K562 (cell line): Measurements from ENCODE around the gene ACO2. TPM values are rescaled to one million over a fixed set of nuclear protein-coding genes. Genes with fewer than 3 reads are reported as not detected.

Experiments
- CTCF ChIP-seq, 3 experiments: IDR thresholded peaks in 2 of 3; conservative IDR thresholded peaks in 1 of 3; 2 replicates each; pipeline ENCODE4 v1.5.1; 2011 to 2012; ENCODE audit warnings: low read length in 3 of 3, mild to moderate bottlenecking in 3 of 3, control low read depth in 2 of 3, improper control_type of control experiment in 1 of 3, inconsistent platforms in 1 of 3, low read depth in 1 of 3, mixed read lengths in 1 of 3, moderate library complexity in 1 of 3; ENCODE audit not compliant: insufficient read depth in 2 of 3
- GTF2E2 ChIP-seq: fragments of 200-800 bp; sonication (Bioruptor generic); IDR thresholded peaks from 2 replicates; pipeline ENCODE4 v1.6.1; 2016; ENCODE audit warnings: missing genetic modification characterization, missing compliant biosample characterization
- HDAC1 ChIP-seq, 2 experiments: fragments of 450-650 bp; IDR thresholded peaks; 2 replicates each; pipeline ENCODE4 v1.6.1; 2016 to 2017; ENCODE audit warnings: inconsistent platforms in 1 of 2, mild to moderate bottlenecking in 1 of 2, moderate library complexity in 1 of 2
- HES1 ChIP-seq: fragments of 450-650 bp; IDR thresholded peaks from 2 replicates; pipeline ENCODE4 v1.6.1; 2016; ENCODE audit warnings: low read depth, mild to moderate bottlenecking, moderate library complexity
- HNRNPLL ChIP-seq: fragments of 200-400 bp; formaldehyde crosslinking; IDR thresholded peaks from 2 replicates; pipeline ENCODE4 v1.6.1; 2017; ENCODE audit warnings: low read length, low read depth, mild to moderate bottlenecking; ENCODE audit not compliant: poor library complexity, severe bottlenecking
- MAX ChIP-seq: sonication (generic); formaldehyde crosslinking; IDR thresholded peaks from 2 replicates; pipeline ENCODE4 v1.9.0; 2022; ENCODE audit warnings: mild to moderate bottlenecking, missing genetic modification reagents
- MAZ ChIP-seq, 2 experiments: fragments of 450-650 bp in 1 of 2; sonication (generic) in 1 of 2; formaldehyde crosslinking; IDR thresholded peaks in 1 of 2; conservative IDR thresholded peaks in 1 of 2; 2 replicates each; pipeline versions ENCODE4 v1.4.0 to v1.5.0; 2020; ENCODE audit warnings: mild to moderate bottlenecking in 1 of 2, missing genetic modification reagents in 1 of 2
- MTA3 ChIP-seq: fragments of 450-650 bp; formaldehyde crosslinking; IDR thresholded peaks from 2 replicates; pipeline ENCODE4 v1.6.1; 2017; ENCODE audit warnings: mild to moderate bottlenecking, borderline replicate concordance
- NKRF ChIP-seq: fragments of 450-650 bp; IDR thresholded peaks from 2 replicates; pipeline ENCODE4 v1.6.1; 2016; ENCODE audit warnings: borderline replicate concordance
- NUFIP1 ChIP-seq: fragments of 450-650 bp; IDR thresholded peaks from 2 replicates; pipeline ENCODE4 v1.6.1; 2018; ENCODE audit not compliant: partially characterized antibody
- POU5F1 ChIP-seq: fragments of 150-350 bp; IDR thresholded peaks from 2 replicates; pipeline ENCODE4 v1.6.1; 2014; ENCODE audit warnings: borderline replicate concordance, low read length, low read depth, mild to moderate bottlenecking; ENCODE audit not compliant: partially characterized antibody
- RBFOX2 ChIP-seq: fragments of 200-400 bp; formaldehyde crosslinking; IDR thresholded peaks from 2 replicates; pipeline ENCODE4 v1.6.1; 2017; ENCODE audit warnings: low read depth, mild to moderate bottlenecking, low read length, moderate library complexity
- SAP30 ChIP-seq: fragments of 200-600 bp; sonication (generic); IDR thresholded peaks from 2 replicates; pipeline ENCODE4 v1.6.1; 2012; ENCODE audit warnings: borderline replicate concordance, low read depth, mild to moderate bottlenecking, moderate library complexity, low read length, control low read depth, inconsistent platforms; ENCODE audit not compliant: insufficient read depth, poor library complexity, severe bottlenecking
- ZC3H4 ChIP-seq: sonication (generic); formaldehyde crosslinking; IDR thresholded peaks from 2 replicates; pipeline ENCODE4 v1.9.0; 2021; ENCODE audit warnings: missing genetic modification reagents, borderline replicate concordance
- ZNF165 ChIP-seq: fragments of 250-450 bp; sonication (Bioruptor Pico); IDR thresholded peaks from 2 replicates; pipeline ENCODE4 v1.4.0; 2020; ENCODE audit warnings: borderline replicate concordance
- polyA plus RNA-seq, 8 experiments: library from polyadenylated mRNA; depleted of rRNA in 4 of 8; stranded (reverse) in 5 of 8; unstranded in 3 of 8; fragments of >200 nt; fragmentation: Nextera tagmentation in 2 of 8; fragmentation: Illumina TruSeq in 1 of 8; extraction: Ambion mirVana in 2 of 8; extraction: Trizol in 1 of 8; gene quantifications; 2 replicates each; pipeline versions ENCODE4 v1.2.1 to v1.2.3, GENCODE V29; 2011 to 2014; ENCODE audit warnings: inconsistent platforms in 1 of 8, missing spikeins in 1 of 8
- total RNA-seq, 7 experiments: library from RNA; depleted of rRNA in 6 of 7; stranded (reverse); fragments of >200 nt in 6 of 7; fragmentation: Illumina TruSeq in 2 of 7; extraction: Trizol in 2 of 7; gene quantifications; 2 replicates each; pipeline versions ENCODE4 v1.2.1 to v1.2.3, GENCODE V29; 2011 to 2021; ENCODE audit warnings: low replicate concordance in 1 of 7
- TF ChIP-seq, protein P1 (sequence below): sonication (generic); formaldehyde crosslinking; IDR thresholded peaks from 2 replicates; pipeline ENCODE4 v1.8.0; 2022; ENCODE audit warnings: mild to moderate bottlenecking, missing genetic modification reagents

Gene ACO2
- total and polyA plus RNA-seq, 9 of the 15 experiments (the other 6 are each of a cell fraction or from before 2014, with no cell fraction given), result 16.2 to 119 (median 43.2) TPM

GRCh38 chr22:41469218-41469851, 418 bp downstream of the ACO2 start (continued):
- TF ChIP-seq HES1 (no peak), MAZ (CRISPR knock-in tag; conservative IDR thresholded peaks at IDR 0.05 in 1 of 2, IDR thresholded peaks at IDR 0.05 in 1 of 2) (0 out of 4 replicates have a peak, but pooled peaks of 1 of the 2 experiments have one; percentile 31), NKRF (peak; percentile 83), NUFIP1 (no peak), GTF2E2 (tag) (peak; percentile 83), HDAC1 (IDR thresholded peaks at IDR 0.05) (peak in 1 of 2 experiments; percentile 31; a peak in 1 of 4 replicates), CTCF (IDR thresholded peaks at IDR 0.05 in 2 of 3, conservative IDR thresholded peaks at IDR 0.05 in 1 of 3; ENCODE audit: insufficient read depth in 2 of 3, low read depth in 1 of 3, low read length in 3 of 3) (no peak), RBFOX2 (peak; percentile 54), MTA3 (0 out of 2 replicates have a peak, but pooled peaks have one; percentile 7), SAP30 (peak; percentile 70), MAX (peak; percentile 72; the same call in 1 of the 2 replicates), POU5F1 (peak; percentile 1), ZC3H4 (CRISPR knock-in tag) (0 out of 2 replicates have a peak, but pooled peaks have one; percentile 48), ZNF165 (CRISPR knock-in tag) (no peak), HNRNPLL (no peak)
- TF ChIP-seq, protein P1, sequence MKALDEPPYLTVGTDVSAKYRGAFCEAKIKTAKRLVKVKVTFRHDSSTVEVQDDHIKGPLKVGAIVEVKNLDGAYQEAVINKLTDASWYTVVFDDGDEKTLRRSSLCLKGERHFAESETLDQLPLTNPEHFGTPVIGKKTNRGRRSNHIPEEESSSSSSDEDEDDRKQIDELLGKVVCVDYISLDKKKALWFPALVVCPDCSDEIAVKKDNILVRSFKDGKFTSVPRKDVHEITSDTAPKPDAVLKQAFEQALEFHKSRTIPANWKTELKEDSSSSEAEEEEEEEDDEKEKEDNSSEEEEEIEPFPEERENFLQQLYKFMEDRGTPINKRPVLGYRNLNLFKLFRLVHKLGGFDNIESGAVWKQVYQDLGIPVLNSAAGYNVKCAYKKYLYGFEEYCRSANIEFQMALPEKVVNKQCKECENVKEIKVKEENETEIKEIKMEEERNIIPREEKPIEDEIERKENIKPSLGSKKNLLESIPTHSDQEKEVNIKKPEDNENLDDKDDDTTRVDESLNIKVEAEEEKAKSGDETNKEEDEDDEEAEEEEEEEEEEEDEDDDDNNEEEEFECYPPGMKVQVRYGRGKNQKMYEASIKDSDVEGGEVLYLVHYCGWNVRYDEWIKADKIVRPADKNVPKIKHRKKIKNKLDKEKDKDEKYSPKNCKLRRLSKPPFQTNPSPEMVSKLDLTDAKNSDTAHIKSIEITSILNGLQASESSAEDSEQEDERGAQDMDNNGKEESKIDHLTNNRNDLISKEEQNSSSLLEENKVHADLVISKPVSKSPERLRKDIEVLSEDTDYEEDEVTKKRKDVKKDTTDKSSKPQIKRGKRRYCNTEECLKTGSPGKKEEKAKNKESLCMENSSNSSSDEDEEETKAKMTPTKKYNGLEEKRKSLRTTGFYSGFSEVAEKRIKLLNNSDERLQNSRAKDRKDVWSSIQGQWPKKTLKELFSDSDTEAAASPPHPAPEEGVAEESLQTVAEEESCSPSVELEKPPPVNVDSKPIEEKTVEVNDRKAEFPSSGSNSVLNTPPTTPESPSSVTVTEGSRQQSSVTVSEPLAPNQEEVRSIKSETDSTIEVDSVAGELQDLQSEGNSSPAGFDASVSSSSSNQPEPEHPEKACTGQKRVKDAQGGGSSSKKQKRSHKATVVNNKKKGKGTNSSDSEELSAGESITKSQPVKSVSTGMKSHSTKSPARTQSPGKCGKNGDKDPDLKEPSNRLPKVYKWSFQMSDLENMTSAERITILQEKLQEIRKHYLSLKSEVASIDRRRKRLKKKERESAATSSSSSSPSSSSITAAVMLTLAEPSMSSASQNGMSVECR (CRISPR knock-in tag), result peak; percentile 66; the same call in 1 of the 2 replicates
